Mesenchymal stem cell (in vitro differentiated cells and primary cell): ENCODE measurements around the gene PDS5B.

Source experiments
- DNase-seq: peaks from one replicate; pipeline ENCODE4 v3.0.0-alpha.2; 2013
- H2AFZ ChIP-seq: one replicate; pipeline ENCODE4 v1.6.1; 2013; ENCODE audit warnings: low read depth, mild to moderate bottlenecking, control low read depth, inconsistent platforms, low read length, moderate library complexity
- H2AK5ac ChIP-seq: 2 replicates; pipeline ENCODE4 v1.6.1; 2013; ENCODE audit warnings: low read length, moderate library complexity, mild to moderate bottlenecking, inconsistent platforms; ENCODE audit not compliant: severe bottlenecking
- H2BK120ac ChIP-seq: one replicate; pipeline ENCODE4 v1.6.1; 2013; ENCODE audit warnings: low read depth, mild to moderate bottlenecking, inconsistent platforms, low read length, moderate library complexity
- H2BK12ac ChIP-seq, 2 experiments: one replicate each; pipeline ENCODE4 v1.6.1; 2013; ENCODE audit warnings: inconsistent platforms in 2 of 2, low read length in 2 of 2, mild to moderate bottlenecking in 2 of 2, moderate library complexity in 2 of 2, control low read depth in 1 of 2
- H2BK15ac ChIP-seq: one replicate; pipeline ENCODE4 v1.6.1; 2013; ENCODE audit warnings: mild to moderate bottlenecking, low read depth, inconsistent platforms; ENCODE audit not compliant: poor library complexity, severe bottlenecking
- H2BK5ac ChIP-seq: 2 replicates; pipeline ENCODE4 v1.6.1; 2013; ENCODE audit warnings: low read depth, mild to moderate bottlenecking, low read length, control low read depth, inconsistent platforms; ENCODE audit not compliant: poor library complexity, severe bottlenecking
- H3K14ac ChIP-seq, 2 experiments: one replicate each; pipeline ENCODE4 v1.6.1; 2013; ENCODE audit warnings: inconsistent platforms in 2 of 2, low read length in 2 of 2, control low read depth in 1 of 2, mild to moderate bottlenecking in 1 of 2, moderate library complexity in 1 of 2
- H3K18ac ChIP-seq, 2 experiments: one replicate each; pipeline ENCODE4 v1.6.1; 2013; ENCODE audit warnings: inconsistent platforms in 2 of 2, low read length in 2 of 2, control low read depth in 1 of 2, low read depth in 1 of 2, mild to moderate bottlenecking in 1 of 2
- H3K23ac ChIP-seq, 2 experiments: one replicate each; pipeline ENCODE4 v1.6.1; 2013; ENCODE audit warnings: inconsistent platforms in 2 of 2, low read length in 2 of 2, mild to moderate bottlenecking in 2 of 2, moderate library complexity in 2 of 2, control low read depth in 1 of 2
- H3K27ac ChIP-seq: 2 replicates; pipeline ENCODE4 v1.5.1; 2013; ENCODE audit warnings: mild to moderate bottlenecking, moderate library complexity, low read length, control low read depth, inconsistent platforms; ENCODE audit not compliant: poor library complexity, severe bottlenecking
- H3K27me3 ChIP-seq, 2 experiments: 2 replicates each; pipeline versions ENCODE4 v1.6.1 to v1.7.0; 2013; ENCODE audit warnings: low read length in 2 of 2, mild to moderate bottlenecking in 2 of 2, moderate library complexity in 2 of 2, control low read depth in 1 of 2, inconsistent platforms in 1 of 2; ENCODE audit not compliant: control insufficient read depth in 1 of 2, insufficient read depth in 1 of 2
- H3K36me3 ChIP-seq, 2 experiments: 2 replicates each; pipeline versions ENCODE4 v1.6.1 to v1.7.0; 2013; ENCODE audit warnings: low read length in 2 of 2, control low read depth in 1 of 2, inconsistent platforms in 1 of 2, low read depth in 1 of 2, mild to moderate bottlenecking in 1 of 2; ENCODE audit not compliant: insufficient read depth in 2 of 2, control insufficient read depth in 1 of 2
- H3K4ac ChIP-seq, 2 experiments: one replicate each; pipeline ENCODE4 v1.6.1; 2013; ENCODE audit warnings: inconsistent platforms in 2 of 2, low read length in 2 of 2, mild to moderate bottlenecking in 2 of 2, moderate library complexity in 2 of 2, control low read depth in 1 of 2, low read depth in 1 of 2
- H3K4me1 ChIP-seq: 2 replicates; pipeline ENCODE4 v1.6.1; 2013; ENCODE audit warnings: low read depth, low read length, control low read depth; ENCODE audit not compliant: control insufficient read depth, insufficient read depth
- H3K4me2 ChIP-seq: 2 replicates; pipeline ENCODE4 v1.6.1; 2013; ENCODE audit warnings: low read length, mild to moderate bottlenecking, inconsistent platforms; ENCODE audit not compliant: poor library complexity, severe bottlenecking
- H3K4me3 ChIP-seq, 2 experiments: 2 replicates each; pipeline versions ENCODE4 v1.5.1 to v1.7.0; 2013; ENCODE audit warnings: low read length in 2 of 2, mild to moderate bottlenecking in 2 of 2, control low read depth in 1 of 2, low read depth in 1 of 2; ENCODE audit not compliant: insufficient read depth in 1 of 2
- H3K79me1 ChIP-seq: replicated peaks from 2 replicates; pipeline ENCODE4 v1.6.1; 2013; ENCODE audit warnings: mild to moderate bottlenecking, control low read depth, low read length, inconsistent platforms; ENCODE audit not compliant: poor library complexity, severe bottlenecking
- H3K9ac ChIP-seq: 2 replicates; pipeline ENCODE4 v1.7.0; 2013; ENCODE audit warnings: mild to moderate bottlenecking, low read length, moderate library complexity
- H3K9me3 ChIP-seq: 2 replicates; pipeline ENCODE4 v1.7.0; 2013; ENCODE audit warnings: mild to moderate bottlenecking, low read length; ENCODE audit not compliant: control insufficient read depth
- H4K8ac ChIP-seq: one replicate; pipeline ENCODE4 v1.6.1; 2013; ENCODE audit warnings: inconsistent platforms, mild to moderate bottlenecking, low read length, moderate library complexity
- H4K91ac ChIP-seq: one replicate; pipeline ENCODE4 v1.6.1; 2013; ENCODE audit warnings: mild to moderate bottlenecking, low read length, inconsistent platforms
- WGBS: methylation state at CpG from one replicate; pipeline ENCODE4 v1.1.7; 2013; ENCODE audit warnings: mixed read lengths; 5-methylcytosine and 5-hydroxymethylcytosine counted together

The PDS5B gene

DNA sequence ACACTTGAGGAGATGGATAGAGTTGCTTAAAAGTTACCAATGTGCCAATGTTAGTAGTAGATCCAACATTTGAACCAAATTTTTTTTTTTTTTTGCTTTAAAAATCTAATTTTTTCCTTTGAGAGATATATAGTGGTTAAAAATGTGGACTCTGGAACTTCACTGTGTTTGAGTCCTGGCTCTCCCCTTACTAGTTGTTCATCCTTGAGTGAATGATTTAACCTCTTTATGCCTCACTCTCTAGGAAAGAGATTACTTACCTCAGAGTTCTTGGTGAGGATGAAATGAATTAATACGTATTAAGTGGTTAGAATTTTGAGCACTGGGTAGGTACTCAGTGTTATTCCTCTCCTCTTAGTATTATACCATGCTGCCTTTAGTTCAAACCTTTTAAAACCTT lies 24.3 kb downstream of the PDS5B start:
- Histone ChIP-seq H2AK5ac (no peak overlapping the region), H3K23ac (no peak overlapping the region), H3K79me1 (peaks cover 4% of the 10 kb centered on the region), H3K36me3 (peaks cover 0 to 8% of the 10 kb centered on the region in 2 experiments), H3K27ac (no peak overlapping the region), H4K91ac (no peak overlapping the region), H2BK120ac (no peak overlapping the region), H3K4me2 (no peak overlapping the region), H2BK5ac (no peak overlapping the region), H4K8ac (no peak overlapping the region), H2AFZ (no peak overlapping the region), H3K9me3 (peaks cover 8% of the 10 kb centered on the region), H3K27me3 (no peaks in the 10 kb centered on the region), H2BK15ac (no peak overlapping the region), H2BK12ac (no peak overlapping the region), H3K4ac (no peak overlapping the region), H3K4me3 (no peak overlapping the region), H3K4me1 (no peaks in the 10 kb centered on the region), H3K9ac (no peak overlapping the region), H3K14ac (no peak overlapping the region), H3K18ac (no peak overlapping the region)
- no peak for DNase-seq
- WGBS, result no CpG with 5 or more reads among the region's 1 CpG

DNA sequence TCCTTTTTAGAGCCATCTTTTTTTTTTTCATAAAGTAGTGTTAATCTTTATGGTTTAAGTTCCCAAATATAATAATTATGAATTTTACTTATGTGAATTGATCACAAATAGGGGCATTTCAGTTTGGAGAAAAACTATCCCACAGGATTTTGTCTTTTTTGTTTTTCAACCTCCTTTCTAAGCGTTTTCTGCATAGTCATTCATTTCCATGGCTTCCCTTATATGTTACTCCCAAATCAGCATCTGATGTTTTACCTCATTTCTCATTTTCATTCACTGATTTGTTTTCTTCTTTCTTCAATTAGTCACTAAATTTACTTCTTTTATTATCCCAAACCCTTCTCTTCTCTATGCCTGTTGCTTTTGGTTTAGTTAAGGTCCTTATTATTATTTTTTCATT lies 24.7 kb downstream of the PDS5B start:
- no peak overlapping the region for H3K14ac ChIP-seq
- no peaks in the 10 kb centered on the region for H3K4me1 ChIP-seq
- no peak overlapping the region for H4K8ac ChIP-seq
- H3K4me2 ChIP-seq, result no peak overlapping the region
- WGBS, result 97% methylated on average over 1 of the region's 1 CpG
- DNase-seq, result no peak
- no peak overlapping the region for H2BK12ac ChIP-seq
- H2BK120ac ChIP-seq, result no peak overlapping the region
- no peak overlapping the region for H2AFZ ChIP-seq
- H4K91ac ChIP-seq, result no peak overlapping the region
- H2AK5ac ChIP-seq, result no peak overlapping the region
- H3K79me1 ChIP-seq, result peaks cover 4% of the 10 kb centered on the region
- H3K23ac ChIP-seq, result no peak overlapping the region
- no peak overlapping the region for H3K9ac ChIP-seq
- H3K9me3 ChIP-seq, result peaks cover 8% of the 10 kb centered on the region
- no peak overlapping the region for H3K4me3 ChIP-seq
- H3K27me3 ChIP-seq, result no peaks in the 10 kb centered on the region
- no peak overlapping the region for H3K18ac ChIP-seq
- H3K27ac ChIP-seq, result no peak overlapping the region
- no peak overlapping the region for H2BK5ac ChIP-seq
- H3K4ac ChIP-seq, result no peak overlapping the region
- H2BK15ac ChIP-seq, result no peak overlapping the region
- H3K36me3 ChIP-seq, result peaks cover 0 to 8% of the 10 kb centered on the region in 2 experiments

DNA sequence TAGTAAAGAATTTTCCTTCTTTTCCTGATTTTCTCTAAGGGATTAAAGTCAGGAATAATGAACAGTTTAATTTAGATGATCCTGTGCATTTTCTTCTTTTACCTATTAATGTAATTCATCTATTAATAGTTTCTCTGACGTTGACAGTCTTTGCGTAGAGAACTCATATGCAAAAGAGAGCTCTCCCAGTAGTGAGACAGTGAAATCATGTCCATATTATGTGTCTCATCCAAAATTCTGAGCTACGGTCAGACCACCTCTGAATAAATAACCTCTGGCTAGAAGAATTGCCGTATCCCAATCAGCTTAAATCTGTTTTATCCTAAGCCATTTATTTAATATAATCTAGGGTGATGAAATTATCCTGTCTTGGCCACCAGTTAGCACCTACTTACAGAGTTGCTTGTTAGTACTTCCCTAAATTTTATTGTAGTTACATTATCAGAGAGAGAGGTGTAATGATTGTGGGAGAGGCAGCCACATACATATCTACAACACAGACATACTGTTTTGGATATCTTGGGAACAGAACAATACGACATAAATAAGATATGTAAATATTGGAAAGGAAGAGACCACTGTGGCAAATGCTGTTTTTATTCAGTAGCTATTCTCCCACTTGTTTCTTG lies 30.7 kb downstream of the PDS5B start:
- Histone ChIP-seq H2AFZ (no peak overlapping the region), H3K36me3 (peaks cover 0 to 2% of the 10 kb centered on the region in 2 experiments), H3K79me1 (peaks cover 2% of the 10 kb centered on the region), H2BK12ac (no peak overlapping the region), H3K27ac (no peak overlapping the region), H3K4me1 (no peaks in the 10 kb centered on the region), H3K23ac (no peak overlapping the region), H2BK120ac (no peak overlapping the region), H3K9ac (no peak overlapping the region), H3K4ac (no peak overlapping the region), H3K18ac (no peak overlapping the region), H3K4me2 (no peak overlapping the region), H2BK5ac (no peak overlapping the region), H4K91ac (no peak overlapping the region), H3K14ac (no peak overlapping the region), H3K4me3 (no peak overlapping the region), H4K8ac (no peak overlapping the region), H3K27me3 (no peaks in the 10 kb centered on the region), H3K9me3 (no peaks in the 10 kb centered on the region), H2BK15ac (no peak overlapping the region), H2AK5ac (no peak overlapping the region)
- DNase-seq, result no peak
- WGBS, result over 99% methylated on average over 4 of the region's 5 CpGs

DNA sequence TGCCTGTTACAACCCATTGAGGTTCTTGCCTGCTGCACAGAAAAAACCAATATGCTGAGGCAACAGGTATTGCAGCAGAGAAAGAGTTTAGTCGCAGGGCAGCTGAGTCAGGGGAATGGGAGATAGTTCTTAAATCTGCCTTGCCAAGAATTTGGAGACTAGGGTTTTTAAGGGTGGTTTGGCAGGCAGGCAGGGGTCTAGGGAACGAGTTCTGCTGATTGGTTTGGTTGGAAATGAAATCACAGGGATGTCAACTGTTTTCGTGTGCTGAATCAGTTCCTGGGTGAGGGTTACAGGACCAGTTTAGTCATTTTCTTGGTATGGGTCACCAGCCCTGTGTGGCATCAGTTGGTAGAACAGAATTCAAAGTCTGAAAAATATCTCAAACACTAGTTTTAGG lies 36.6 kb downstream of the PDS5B start:
- no peak for DNase-seq
- Histone ChIP-seq H3K9me3 (peaks cover 12% of the 10 kb centered on the region), H3K4ac (no peak overlapping the region), H2BK5ac (no peak overlapping the region), H3K27me3 (no peaks in the 10 kb centered on the region), H2AFZ (no peak overlapping the region), H3K4me3 (peak overlapping the region in 1 of 2 experiments; percentile 27), H3K4me1 (peaks cover 2% of the 10 kb centered on the region), H4K8ac (no peak overlapping the region), H4K91ac (no peak overlapping the region), H2BK12ac (no peak overlapping the region), H3K79me1 (peaks cover 10% of the 10 kb centered on the region), H2AK5ac (no peak overlapping the region), H3K18ac (no peak overlapping the region), H3K9ac (no peak overlapping the region), H3K36me3 (peaks cover 0 to 2% of the 10 kb centered on the region in 2 experiments), H3K4me2 (no peak overlapping the region), H2BK120ac (no peak overlapping the region), H3K14ac (no peak overlapping the region), H3K27ac (no peak overlapping the region), H3K23ac (no peak overlapping the region), H2BK15ac (no peak overlapping the region)
- WGBS, result over 99% methylated on average over 3 of the region's 3 CpGs
